HG03520 (cell line): ENCODE results near the gene SAMSN1.

Source experiments
- ATAC-seq: cut with Tn5 transposase; IDR thresholded peaks from one replicate; pipeline ENCODE4 v1.9.1; 2021; ENCODE audit warnings: mild to moderate bottlenecking, moderate library complexity; ENCODE audit not compliant: unreplicated experiment

SAMSN1 gene

DNA sequence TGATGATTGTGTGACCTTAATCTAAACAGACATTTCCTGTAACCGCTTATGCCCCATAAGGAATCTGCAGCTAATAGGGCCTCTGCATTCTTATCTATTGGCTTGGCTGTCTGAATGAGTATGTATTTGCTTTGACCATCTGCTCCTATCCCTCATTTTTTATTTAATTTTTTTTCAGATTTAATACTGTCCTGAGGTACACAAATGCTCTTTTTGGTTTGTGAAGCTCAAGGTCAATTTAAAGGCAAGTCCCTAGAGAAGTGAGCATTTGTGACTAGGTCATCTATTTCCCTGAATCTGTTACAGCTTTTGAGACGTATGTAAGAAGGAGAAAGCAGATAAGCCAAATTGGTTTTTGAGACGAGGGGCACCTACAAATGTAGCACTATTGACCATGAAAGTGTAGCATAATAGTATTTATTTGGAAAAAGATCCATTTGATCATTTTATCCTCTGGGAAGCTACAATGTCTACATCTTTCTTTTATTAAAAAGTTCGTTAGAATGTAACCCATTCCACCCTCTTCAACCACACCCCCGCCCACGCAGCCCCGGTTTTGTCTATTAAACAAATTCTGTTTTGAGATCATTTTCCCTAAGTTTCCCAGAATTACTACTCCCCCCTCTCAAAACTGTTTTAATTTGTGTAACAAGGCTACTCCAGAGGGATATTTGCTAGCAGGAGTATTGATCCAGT is 93.9 kb downstream of the SAMSN1 start:
- no peak for ATAC-seq

DNA sequence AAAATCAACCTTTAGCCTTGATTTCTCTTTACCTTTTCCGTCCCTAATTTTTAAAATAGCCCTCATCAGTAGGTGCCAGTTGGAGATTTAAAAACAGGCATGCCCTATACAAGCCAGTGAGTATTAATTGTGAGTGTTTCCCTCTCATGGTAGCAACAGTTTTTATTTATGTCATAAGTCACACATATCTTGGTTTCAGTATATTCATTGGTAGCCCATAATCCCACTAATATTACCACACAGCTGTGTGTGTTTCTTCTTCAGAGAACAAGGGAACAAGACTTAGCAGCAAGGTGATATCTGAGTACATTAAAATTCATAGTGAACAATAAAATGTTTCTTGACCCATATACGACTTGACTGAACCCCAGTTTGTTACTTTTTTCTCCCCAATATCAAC is 94.6 kb downstream of the SAMSN1 start:
- no peak for ATAC-seq

DNA sequence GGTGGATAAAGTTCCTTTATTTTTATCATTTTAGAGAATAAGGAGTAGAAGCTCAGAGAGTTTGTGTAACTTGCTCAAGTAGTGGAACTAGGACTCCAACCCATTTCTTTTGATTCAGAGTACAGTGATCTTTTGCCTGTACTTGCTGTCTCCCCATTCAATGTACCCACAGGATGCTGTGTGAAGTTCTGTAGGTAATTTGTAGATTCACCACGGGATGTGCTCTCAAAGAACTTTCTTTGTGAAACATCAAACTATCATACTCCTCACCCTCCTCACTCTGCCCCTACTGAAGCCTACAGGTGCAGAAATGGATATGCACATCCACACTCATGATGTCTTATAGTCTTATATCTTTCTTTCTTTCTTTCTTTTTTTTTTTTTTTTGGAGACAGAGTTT is 97.3 kb downstream of the SAMSN1 start:
- no peak for ATAC-seq

DNA sequence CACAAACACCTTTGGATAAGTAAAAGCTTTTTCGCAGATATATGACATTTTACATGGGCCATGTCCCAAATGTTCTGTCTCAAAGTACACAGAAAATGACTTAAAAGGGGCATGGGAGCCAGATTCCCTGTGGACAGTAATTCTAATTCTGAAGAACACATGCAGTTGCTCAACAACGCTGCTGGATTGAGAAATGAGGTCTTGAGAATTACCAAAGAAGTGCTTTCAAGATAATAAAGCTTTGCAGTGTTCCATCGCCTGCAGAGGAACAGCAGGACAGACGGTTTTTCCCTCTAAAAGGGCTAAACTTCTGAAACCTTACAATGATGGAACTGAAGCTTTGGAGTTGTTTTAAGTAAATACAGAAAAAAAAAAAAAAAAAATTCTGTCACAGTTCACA is 107.9 kb downstream of the SAMSN1 start:
- no peak for ATAC-seq

DNA sequence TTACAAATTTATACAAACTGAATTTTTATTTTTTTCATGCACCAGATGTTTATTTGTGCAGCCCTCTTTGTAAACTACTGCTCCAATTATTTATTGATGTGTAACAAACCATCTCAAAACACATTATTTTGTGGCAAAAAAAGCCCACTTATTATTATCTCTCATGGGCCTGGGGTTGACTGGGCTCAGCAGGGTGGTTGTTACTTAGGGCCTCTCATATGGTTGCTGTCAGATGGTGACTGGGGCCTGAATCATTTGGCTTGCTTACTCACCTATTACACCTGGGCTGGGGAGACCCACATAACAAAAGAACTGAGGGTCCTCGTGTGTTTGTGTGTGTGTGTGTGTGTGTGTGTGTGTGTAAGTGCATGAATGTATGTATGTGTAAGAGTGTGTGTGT is 110.7 kb downstream of the SAMSN1 start:
- ATAC-seq: no peak
